HUES48 (cell line): ENCODE data around the gene PDSS2.
"Not testable (repeated sequence)": the region's sequence is repeated elsewhere in the genome, so short reads cannot be mapped to it uniquely, and the experiment has no call there.

Experiments
- H3K27ac ChIP-seq: one replicate; pipeline ENCODE4 v1.7.0; 2013; ENCODE audit warnings: low read depth, low read length, inconsistent platforms
- H3K27me3 ChIP-seq: 2 replicates; pipeline ENCODE4 v1.6.1; 2013; ENCODE audit warnings: mild to moderate bottlenecking, low read length; ENCODE audit not compliant: control insufficient read depth, insufficient read depth
- H3K36me3 ChIP-seq: 2 replicates; pipeline ENCODE4 v1.6.1; 2013; ENCODE audit warnings: low read length; ENCODE audit not compliant: control insufficient read depth, insufficient read depth
- H3K4me1 ChIP-seq: 2 replicates; pipeline ENCODE4 v1.6.1; 2013; ENCODE audit warnings: mild to moderate bottlenecking, low read length; ENCODE audit not compliant: control insufficient read depth, insufficient read depth
- H3K4me3 ChIP-seq: 2 replicates; pipeline ENCODE4 v1.5.1; 2013; ENCODE audit warnings: mild to moderate bottlenecking, low read depth, low read length
- H3K9ac ChIP-seq: 2 replicates; pipeline ENCODE4 v1.6.1; 2013; ENCODE audit warnings: mild to moderate bottlenecking, low read depth, low read length, moderate library complexity
- H3K9me3 ChIP-seq: 2 replicates; pipeline ENCODE4 v1.6.1; 2013; ENCODE audit warnings: low read length; ENCODE audit not compliant: control insufficient read depth, insufficient read depth

The PDSS2 gene

DNA sequence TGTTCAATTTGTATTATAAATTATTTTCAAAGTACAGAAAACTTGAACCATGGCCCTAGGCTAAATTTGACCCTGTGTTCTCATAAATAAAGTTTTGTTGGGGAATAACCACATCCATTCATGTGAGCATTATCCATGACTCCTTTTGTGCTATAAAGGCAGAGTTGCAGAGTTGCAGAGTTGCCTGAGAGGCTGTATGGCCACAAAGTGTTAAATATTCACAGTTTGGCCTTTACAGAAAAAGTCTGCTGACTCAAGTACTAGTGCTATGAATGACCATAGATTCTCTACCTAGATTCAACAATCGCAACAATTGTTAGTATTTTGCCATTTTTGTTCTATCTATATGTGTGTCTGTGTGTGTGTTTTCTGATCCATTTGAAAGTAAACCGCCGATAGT is 297.8 kb downstream of the PDSS2 start:
- H3K27me3 ChIP-seq = no peaks in the 10 kb centered on the region

GRCh38 chr6:107156617-107157016 is 302.7 kb downstream of the PDSS2 start:
- Histone ChIP-seq H3K36me3 (no peaks in the 10 kb centered on the region), H3K9ac (no peak overlapping the region), H3K4me1 (peaks cover 18% of the 10 kb centered on the region), H3K27ac (no peak overlapping the region), H3K27me3 (no peaks in the 10 kb centered on the region), H3K9me3 (no peaks in the 10 kb centered on the region), H3K4me3 (no peak overlapping the region)

More for the DNA sequence above, 297.8 kb downstream of the PDSS2 start:
- Histone ChIP-seq H3K9ac (no peak overlapping the region), H3K27ac (no peak overlapping the region), H3K4me1 (0 out of 2 replicates have a peak, but pooled peaks cover 5% of the 10 kb centered on the region), H3K9me3 (no peaks in the 10 kb centered on the region), H3K4me3 (no peak overlapping the region), H3K36me3 (no peaks in the 10 kb centered on the region)

DNA sequence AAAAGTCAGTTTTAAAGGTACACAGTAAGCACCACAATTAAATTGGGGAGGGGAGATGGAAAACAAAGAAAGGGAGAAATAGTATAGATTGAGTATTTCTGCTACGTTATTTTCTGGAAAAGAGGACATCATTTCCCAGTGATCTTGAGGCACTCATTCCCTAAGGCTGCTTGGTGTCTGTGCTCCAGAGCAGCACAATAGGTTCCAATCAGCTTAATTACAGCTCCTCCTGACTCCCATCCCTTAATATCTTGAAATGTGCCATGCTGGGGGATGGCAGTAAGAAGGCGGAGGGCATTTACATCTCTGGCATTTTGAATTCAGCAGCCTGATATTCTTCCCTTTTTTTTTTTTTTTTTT is 304.6 kb downstream of the PDSS2 start:
- Histone ChIP-seq H3K27ac (peak overlapping the region; percentile 77), H3K9ac (no peak overlapping the region), H3K4me3 (no peak overlapping the region), H3K9me3 (no peaks in the 10 kb centered on the region), H3K27me3 (no peaks in the 10 kb centered on the region), H3K4me1 (peaks cover 18% of the 10 kb centered on the region), H3K36me3 (no peaks in the 10 kb centered on the region)

GRCh38 chr6:107154131-107154800 is 305.1 kb downstream of the PDSS2 start:
- Histone ChIP-seq H3K27me3 (no peaks in the 10 kb centered on the region), H3K36me3 (no peaks in the 10 kb centered on the region), H3K9me3 (no peaks in the 10 kb centered on the region), H3K9ac (no peak overlapping the region), H3K4me1 (peaks cover 18% of the 10 kb centered on the region), H3K27ac (peak overlapping the region; percentile 77), H3K4me3 (no peak overlapping the region)

GRCh38 chr6:107152638-107153430 is 306.5 kb downstream of the PDSS2 start:
- H3K36me3 ChIP-seq = no peaks in the 10 kb centered on the region
- no peaks in the 10 kb centered on the region for H3K9me3 ChIP-seq
- peaks cover 18% of the 10 kb centered on the region for H3K4me1 ChIP-seq
- H3K9ac ChIP-seq = no peak overlapping the region
- no peak overlapping the region for H3K4me3 ChIP-seq
- H3K27ac ChIP-seq = no peak overlapping the region
- no peaks in the 10 kb centered on the region for H3K27me3 ChIP-seq

DNA sequence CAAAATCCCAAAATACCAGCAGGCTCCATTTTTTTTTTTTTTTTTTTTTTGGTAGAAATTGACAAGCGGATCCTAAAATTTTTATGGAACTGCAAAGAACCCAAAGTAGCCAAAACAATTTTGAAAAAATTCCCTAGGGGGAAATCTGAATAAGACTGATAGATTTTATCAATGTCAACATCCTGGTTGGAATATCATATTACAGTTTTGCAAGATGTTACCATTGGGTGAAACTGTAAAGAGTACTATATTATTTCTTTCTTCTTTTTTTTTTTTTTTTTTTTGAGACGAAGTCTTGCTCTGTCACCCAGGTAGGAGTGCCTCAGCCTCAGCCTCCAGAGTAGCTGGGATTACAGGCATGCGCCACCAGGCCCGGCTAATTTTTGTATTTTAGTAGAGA is 314.7 kb downstream of the PDSS2 start:
- Histone ChIP-seq H3K36me3 (no peaks in the 10 kb centered on the region), H3K4me1 (no peaks in the 10 kb centered on the region), H3K4me3 (no peak overlapping the region), H3K27ac (no peak overlapping the region), H3K9me3 (no peaks in the 10 kb centered on the region), H3K9ac (no peak overlapping the region), H3K27me3 (no peaks in the 10 kb centered on the region)

GRCh38 chr6:107144014-107144413 is 315.4 kb downstream of the PDSS2 start:
- Histone ChIP-seq H3K4me1 (no peaks in the 10 kb centered on the region), H3K9ac (no peak overlapping the region), H3K27ac (no peak overlapping the region), H3K36me3 (no peaks in the 10 kb centered on the region), H3K27me3 (no peaks in the 10 kb centered on the region), H3K9me3 (no peaks in the 10 kb centered on the region), H3K4me3 (no peak overlapping the region)

GRCh38 chr6:107140581-107140980 is 318.8 kb downstream of the PDSS2 start:
- Histone ChIP-seq H3K27ac (no peak overlapping the region), H3K9me3 (no peaks in the 10 kb centered on the region), H3K27me3 (no peaks in the 10 kb centered on the region), H3K9ac (no peak overlapping the region), H3K4me3 (no peak overlapping the region), H3K36me3 (no peaks in the 10 kb centered on the region), H3K4me1 (no peaks in the 10 kb centered on the region)

GRCh38 chr6:107136324-107136723 is 323.0 kb downstream of the PDSS2 start:
- H3K4me1 ChIP-seq, H3K36me3 ChIP-seq, H3K9ac ChIP-seq, H3K27ac ChIP-seq, H3K27me3 ChIP-seq, H3K4me3 ChIP-seq, H3K9me3 ChIP-seq: not testable (repeated sequence)

DNA sequence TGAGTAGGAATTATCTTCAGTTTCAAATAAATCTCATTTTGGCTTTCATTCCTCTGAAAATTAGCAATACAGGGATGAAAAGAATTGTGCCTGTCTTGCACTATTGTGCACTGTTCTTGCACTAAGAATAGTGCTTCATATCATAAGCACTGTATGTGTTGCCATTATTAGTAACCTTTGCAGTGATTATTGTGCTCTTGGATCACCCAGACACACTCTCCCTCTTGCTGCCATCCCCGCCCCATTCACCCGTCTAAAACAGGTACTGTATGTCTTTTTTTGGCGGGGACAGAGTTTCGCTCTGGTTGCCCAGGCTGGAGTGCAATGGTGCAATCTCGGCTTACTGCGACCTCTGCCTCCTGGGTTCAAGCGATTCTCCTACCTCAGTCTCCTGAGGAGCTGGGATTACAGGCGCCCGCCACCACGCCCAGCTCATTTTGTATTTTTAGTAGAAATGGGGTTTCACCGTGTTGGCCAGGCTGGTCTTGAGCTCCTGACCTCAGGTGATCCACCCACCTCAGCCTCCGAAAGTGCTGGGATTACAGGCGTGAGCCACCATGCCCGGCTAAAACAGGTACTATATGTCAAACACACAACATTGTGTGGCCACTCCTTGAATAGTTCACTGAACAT is 324.2 kb downstream of the PDSS2 start:
- H3K9me3 ChIP-seq, H3K4me1 ChIP-seq, H3K4me3 ChIP-seq, H3K27ac ChIP-seq, H3K27me3 ChIP-seq, H3K9ac ChIP-seq, H3K36me3 ChIP-seq: not testable (repeated sequence)

DNA sequence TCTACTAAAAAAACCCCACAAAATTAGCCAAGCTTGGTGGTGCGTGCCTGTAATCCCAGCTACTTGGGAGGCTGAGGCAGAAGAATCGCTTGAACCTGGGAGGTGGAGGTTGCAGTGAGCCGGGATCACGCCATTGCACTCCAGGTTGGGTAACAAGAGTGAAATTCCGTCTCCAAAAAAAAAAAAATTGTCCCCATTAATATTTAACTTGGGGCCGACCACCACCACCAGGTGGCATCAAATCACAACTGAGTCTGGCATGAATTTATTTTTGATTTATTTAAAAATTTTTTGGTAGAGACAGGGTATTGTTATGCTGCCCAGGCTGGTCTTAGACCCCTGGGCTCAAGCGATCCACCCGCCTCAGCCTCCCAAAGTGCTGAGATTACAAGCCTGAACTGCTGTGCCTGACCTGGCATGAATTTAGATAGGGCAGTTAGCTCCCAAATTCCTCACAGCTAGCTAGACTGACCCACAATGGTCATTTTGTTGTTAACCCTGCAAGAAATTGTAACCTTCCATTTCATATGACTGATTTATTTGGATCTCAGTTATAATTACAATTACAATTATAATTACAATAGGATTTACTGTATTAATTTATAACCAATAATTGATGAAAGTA is 326.9 kb downstream of the PDSS2 start:
- Histone ChIP-seq H3K36me3 (no peaks in the 10 kb centered on the region), H3K4me1 (peaks cover 19% of the 10 kb centered on the region), H3K27ac (no peak overlapping the region), H3K4me3 (no peak overlapping the region), H3K9ac (no peak overlapping the region), H3K9me3 (no peaks in the 10 kb centered on the region), H3K27me3 (no peaks in the 10 kb centered on the region)
